ENCODE measurements around the gene USP40.

Gene USP40

DNA sequence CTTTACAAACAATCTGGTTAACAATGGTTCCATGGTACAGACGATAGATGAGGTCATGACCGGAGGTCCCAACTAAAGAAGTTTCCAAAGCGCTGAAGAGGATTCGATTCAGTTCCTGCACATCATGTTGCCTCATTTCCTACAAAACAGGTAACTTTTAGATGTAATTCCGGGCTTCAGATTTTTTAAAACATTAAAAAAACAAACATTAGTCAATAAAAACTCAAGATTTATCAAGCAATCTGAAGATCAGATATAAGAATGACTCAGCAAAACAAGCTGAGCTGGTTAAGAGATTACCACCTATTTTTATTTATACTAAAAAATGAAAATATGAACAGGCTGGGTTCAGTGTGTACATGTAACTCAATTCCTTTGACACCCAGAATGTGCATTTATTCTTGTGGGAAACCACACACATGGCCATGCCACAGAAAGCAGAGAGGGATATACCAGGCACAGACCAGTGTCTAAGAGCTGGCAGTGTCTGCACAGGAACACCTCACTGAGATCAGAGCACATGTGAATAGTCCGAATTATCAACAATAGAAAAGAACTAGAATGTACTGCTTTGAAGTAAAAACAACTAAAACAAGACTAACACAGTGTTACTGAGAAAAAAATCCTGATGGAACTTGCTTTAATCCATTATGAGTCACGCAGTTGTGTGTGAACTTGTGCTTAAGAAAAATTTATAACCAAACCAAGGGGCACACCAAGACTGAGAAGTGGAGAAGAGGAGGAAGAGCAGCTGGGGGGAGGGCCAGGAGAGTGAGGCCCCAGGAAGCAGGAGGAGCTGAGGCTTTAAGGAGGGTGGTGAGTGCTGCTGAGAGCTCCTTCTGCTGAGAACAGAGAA is 9.5 kb downstream of the USP40 start:
- no peak for DNase-seq (ENCODE audit: low spot score)

- no peak for DNase-seq (ENCODE audit: low spot score)
These were observed 13.2 kb downstream of the USP40 start for GRCh38 chr2:233553366-233553765.

GRCh38 chr2:233551491-233551890 is 15.1 kb downstream of the USP40 start:
- DNase-seq (ENCODE audit: low spot score) = no peak

GRCh38 chr2:233546774-233547173 is 19.8 kb downstream of the USP40 start:
- DNase-seq (ENCODE audit: low spot score) = no peak

DNA sequence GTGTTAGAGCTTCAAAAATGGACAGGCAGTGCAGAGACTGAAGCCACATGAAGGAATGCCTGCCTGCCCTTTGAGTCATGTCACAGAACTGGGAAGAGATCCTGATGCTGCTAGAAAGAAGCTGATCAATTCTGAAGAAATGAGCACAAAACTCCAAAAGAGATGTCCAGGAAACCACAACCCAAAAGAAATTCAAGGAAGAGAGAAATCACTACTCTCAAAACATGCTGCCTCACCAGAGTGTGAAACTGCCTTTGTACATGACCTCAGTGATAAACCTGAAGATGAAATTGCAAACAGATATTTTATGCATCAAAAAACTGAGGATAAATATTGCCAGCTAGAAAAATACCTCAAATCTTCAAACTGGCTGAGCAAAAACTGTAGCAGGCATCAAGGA is 20.5 kb downstream of the USP40 start:
- DNase-seq (ENCODE audit: low spot score) = no peak

- DNase-seq (ENCODE audit: low spot score) = no peak
These were observed 22.4 kb downstream of the USP40 start for GRCh38 chr2:233544200-233544610.

- no peak for DNase-seq (ENCODE audit: low spot score)
These were observed 24.1 kb downstream of the USP40 start for GRCh38 chr2:233542507-233542906.

DNA sequence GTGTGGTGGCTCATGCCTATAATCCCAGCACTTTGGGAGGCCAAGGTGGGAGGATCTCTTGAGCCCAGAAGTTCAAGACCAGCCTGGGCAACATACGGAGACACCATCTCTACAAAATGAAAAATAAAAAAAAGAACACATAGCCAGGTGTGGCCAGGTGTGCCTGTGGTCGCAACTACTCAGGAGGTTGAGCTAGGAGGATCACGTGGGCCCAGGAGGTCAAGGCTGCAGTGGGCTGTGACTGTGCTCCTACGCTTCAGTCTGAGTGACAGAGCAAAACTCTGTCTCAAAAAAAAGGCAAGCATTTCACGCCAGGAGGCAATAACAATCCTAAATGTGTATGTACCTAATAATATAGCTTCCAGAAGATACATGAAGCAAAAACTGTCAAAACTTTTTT is 27.8 kb downstream of the USP40 start:
- DNase-seq (ENCODE audit: low spot score) = no peak

- no peak for DNase-seq (ENCODE audit: low spot score)
These were observed 31.3 kb downstream of the USP40 start for GRCh38 chr2:233535271-233535670.

GRCh38 chr2:233532971-233533370 is 33.6 kb downstream of the USP40 start:
- no peak for DNase-seq (ENCODE audit: low spot score)

DNA sequence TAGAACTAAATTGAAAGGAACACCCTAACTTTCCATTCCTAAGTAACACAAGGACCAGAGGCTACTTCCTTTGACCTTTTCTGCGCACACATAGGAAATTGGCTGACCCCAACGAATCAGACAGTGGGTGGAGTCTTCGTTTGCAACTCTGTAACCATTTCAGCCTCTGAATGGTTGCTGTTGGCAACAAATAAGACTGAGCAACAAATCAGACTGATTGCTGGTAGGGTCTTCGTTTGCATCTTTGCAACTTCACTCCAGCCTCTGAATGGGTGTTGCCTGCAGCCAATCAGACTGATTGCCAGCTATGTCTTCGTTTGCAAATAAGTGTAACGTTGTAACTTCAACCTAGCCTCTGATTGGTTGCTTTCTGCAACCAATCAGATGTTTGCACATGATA is 34.6 kb downstream of the USP40 start:
- DNase-seq (ENCODE audit: low spot score) = no peak

GRCh38 chr2:233530381-233530780 is 36.2 kb downstream of the USP40 start:
- DNase-seq (ENCODE audit: low spot score) = no peak

DNA sequence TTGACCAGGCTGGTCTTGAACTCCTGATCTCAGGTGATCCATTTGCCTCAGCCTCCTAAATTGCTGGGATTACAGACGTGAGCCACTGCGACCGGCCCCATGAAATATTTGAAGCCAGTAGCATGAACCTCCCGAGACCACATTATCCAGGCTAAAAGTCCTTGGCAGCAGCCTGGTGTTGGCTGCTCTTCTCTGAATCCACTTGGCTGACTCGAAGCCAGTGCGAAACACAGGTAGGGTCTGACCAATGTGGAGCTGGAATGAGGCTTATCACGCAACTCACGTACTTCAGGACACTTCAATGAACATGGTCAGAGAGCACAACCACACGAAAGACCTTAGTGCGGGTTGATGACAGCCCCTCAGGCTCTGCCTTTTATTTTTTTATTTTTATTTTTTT is 38.4 kb downstream of the USP40 start:
- no peak for DNase-seq (ENCODE audit: low spot score)

DNA sequence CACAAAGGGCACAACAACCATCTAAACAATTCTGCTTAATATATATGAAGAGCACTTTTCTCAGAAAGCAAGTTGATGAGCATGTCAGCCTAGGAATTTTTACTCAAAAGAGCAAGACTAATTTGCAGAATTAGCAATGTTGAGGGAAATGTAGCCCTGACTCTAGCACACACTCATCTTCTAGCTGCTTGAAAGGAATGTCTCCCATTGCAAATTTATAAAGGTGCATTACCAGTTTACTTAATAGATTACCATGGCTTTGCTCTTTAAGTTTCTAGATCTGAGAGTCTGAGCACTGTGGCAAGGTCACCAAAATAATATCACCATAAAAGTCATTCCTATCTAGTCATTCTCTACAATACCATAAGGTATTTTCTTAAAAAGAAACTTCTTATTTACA is 40.8 kb downstream of the USP40 start:
- no peak for DNase-seq (ENCODE audit: low spot score)

- no peak for DNase-seq (ENCODE audit: low spot score)
These were observed 46.6 kb downstream of the USP40 start for GRCh38 chr2:233519787-233520611.

- no peak for DNase-seq (ENCODE audit: low spot score)
These were observed 52.5 kb downstream of the USP40 start for GRCh38 chr2:233513953-233514655.

- no peak for DNase-seq (ENCODE audit: low spot score)
These were observed 62.5 kb downstream of the USP40 start for GRCh38 chr2:233503947-233504637.

- no peak for DNase-seq (ENCODE audit: low spot score)
These were observed 63.1 kb downstream of the USP40 start for GRCh38 chr2:233503481-233503880.

GRCh38 chr2:233501198-233502076 is 65.1 kb downstream of the USP40 start:
- no peak for DNase-seq (ENCODE audit: low spot score)

DNA sequence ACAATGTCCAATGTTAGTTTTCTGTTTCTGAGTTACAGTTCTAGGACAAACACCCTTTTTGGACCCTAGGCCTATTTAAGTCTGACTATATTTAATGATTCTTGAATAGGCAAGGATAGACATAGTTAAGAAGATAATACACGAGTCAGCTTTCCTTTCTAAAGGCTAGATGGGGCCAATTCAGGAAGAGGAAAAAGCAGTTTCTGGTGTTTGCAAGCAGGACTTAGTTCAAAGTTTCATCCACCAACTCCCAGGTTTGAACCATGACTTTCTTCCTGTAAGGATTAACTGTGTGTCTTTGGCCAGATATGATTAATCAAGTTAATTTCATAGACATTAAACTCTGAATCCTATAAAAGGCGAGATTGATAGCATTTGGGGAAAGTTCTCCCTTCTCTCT is 66.7 kb downstream of the USP40 start:
- no peak for DNase-seq (ENCODE audit: low spot score)

- DNase-seq (ENCODE audit: low spot score) = no peak
These were observed 68.5 kb downstream of the USP40 start for GRCh38 chr2:233498126-233498525.

Measured in CD4-positive, alpha-beta T cell treated with Interleukin-6 at 100 ng/mL for 8 hours (primary cell).